ENCODE measurements around the gene FGF7. TPM values are rescaled to one million over a fixed set of nuclear protein-coding genes. Genes with fewer than 3 reads are reported as not detected.

FGF7 gene
- total and polyA plus RNA-seq, 4 donors: 0.13 to 0.62 (median 0.33) TPM; not detected in 1

- Histone ChIP-seq H3K4me3 (ENCODE audit: low read depth in 1 of 3, low read length in 3 of 3) (no peak overlapping the region), H3K27me3 (ENCODE audit: control insufficient read depth in 4 of 4, insufficient read depth in 4 of 4, low read length in 3 of 4) (no peaks in the 10 kb centered on the region), H3K36me3 (ENCODE audit: control insufficient read depth in 4 of 4, insufficient read depth in 3 of 4, low read depth in 1 of 4, low read length in 3 of 4) (no peaks in the 10 kb centered on the region), H3K4me1 (ENCODE audit: control insufficient read depth in 4 of 4, insufficient read depth in 4 of 4, low read length in 3 of 4) (no peaks in the 10 kb centered on the region), H3K9ac (ENCODE audit: low read depth in 1 of 2, low read length in 2 of 2) (no peak overlapping the region), H3K27ac (ENCODE audit: low read depth in 1 of 2, low read length in 2 of 2) (no peak overlapping the region), H3K9me3 (ENCODE audit: control insufficient read depth in 4 of 4, low read length in 3 of 4) (no peaks in the 10 kb centered on the region)
- 97% methylated on average over 1 of the region's 1 CpG for WGBS
- no peak for TF ChIP-seq FOXA1 (IDR thresholded peaks at IDR 0.05)
- no peak for TF ChIP-seq ATF3 (IDR thresholded peaks at IDR 0.05)
- no peak for DNase-seq (ENCODE audit: low spot score)
These were observed 67.9 kb downstream of the FGF7 start for GRCh38 chr15:49490966-49491365.

- no peak for TF ChIP-seq FOXA1 (IDR thresholded peaks at IDR 0.05)
- no peak for TF ChIP-seq SP1 (IDR thresholded peaks at IDR 0.05)
- no peak for TF ChIP-seq ATF3 (IDR thresholded peaks at IDR 0.05)
- TF ChIP-seq FOXA2 (IDR thresholded peaks at IDR 0.05): no peak
- no peak for TF ChIP-seq HNF4A (conservative IDR thresholded peaks at IDR 0.05)
- no peak for TF ChIP-seq TAF1 (conservative IDR thresholded peaks at IDR 0.05)
- no peak for TF ChIP-seq REST (IDR thresholded peaks at IDR 0.05)
- TF ChIP-seq GABPA (IDR thresholded peaks at IDR 0.05 in 1 of 2, conservative IDR thresholded peaks at IDR 0.05 in 1 of 2): no peak
- no peak for TF ChIP-seq EGR1 (IDR thresholded peaks at IDR 0.05; ENCODE audit: low read depth in 2 of 2)
- TF ChIP-seq NR2F2 (IDR thresholded peaks at IDR 0.05): no peak
- no peak for TF ChIP-seq ZBTB33 (IDR thresholded peaks at IDR 0.05)
- no peak for TF ChIP-seq RXRA (IDR thresholded peaks at IDR 0.05)
- TF ChIP-seq CTCF (IDR thresholded peaks at IDR 0.05; ENCODE audit: low read depth, low read length, missing input control): no peak
- TF ChIP-seq JUND (IDR thresholded peaks at IDR 0.05): no peak
- TF ChIP-seq HNF4G (IDR thresholded peaks at IDR 0.05): no peak
- TF ChIP-seq RAD21 (IDR thresholded peaks at IDR 0.05): no peak
- TF ChIP-seq MAX (IDR thresholded peaks at IDR 0.05): no peak
- H3K9ac ChIP-seq (ENCODE audit: low read depth in 1 of 2, low read length in 2 of 2): no peak overlapping the region
- 94% methylated on average over 2 of the region's 2 CpGs for WGBS
- no peaks in the 10 kb centered on the region for H3K9me3 ChIP-seq (ENCODE audit: control insufficient read depth in 4 of 4, low read length in 3 of 4)
- no peak overlapping the region for H3K4me3 ChIP-seq (ENCODE audit: low read depth in 1 of 3, low read length in 3 of 3)
- no peaks in the 10 kb centered on the region for H3K4me1 ChIP-seq (ENCODE audit: control insufficient read depth in 4 of 4, insufficient read depth in 4 of 4, low read length in 3 of 4)
- DNase-seq (ENCODE audit: low spot score): no peak
- no peak overlapping the region for H3K27ac ChIP-seq (ENCODE audit: low read depth in 1 of 2, low read length in 2 of 2)
- no peaks in the 10 kb centered on the region for H3K27me3 ChIP-seq (ENCODE audit: control insufficient read depth in 4 of 4, insufficient read depth in 4 of 4, low read length in 3 of 4)
- no peaks in the 10 kb centered on the region for H3K36me3 ChIP-seq (ENCODE audit: control insufficient read depth in 4 of 4, insufficient read depth in 3 of 4, low read depth in 1 of 4, low read length in 3 of 4)
These were observed 69.1 kb downstream of the FGF7 start for GRCh38 chr15:49492151-49492550.
